ENCODE measurements around the gene CHD9. TPM values are rescaled to one million over a fixed set of nuclear protein-coding genes. Genes with fewer than 3 reads are reported as not detected.
"Not testable (repeated sequence)": the region's sequence is repeated elsewhere in the genome, so short reads cannot be mapped to it uniquely, and the experiment has no call there.

The CHD9 gene
- total RNA-seq, 1 donor from 2014 or later, result 99.0 TPM

- H3K4me3 Mint-ChIP-seq (ENCODE audit: unreplicated experiment), result no peak overlapping the region
Observed at GRCh38 chr16:53035176-53035942, 19.4 kb upstream of the CHD9 start.

GRCh38 chr16:53036066-53036465 lies 18.7 kb upstream of the CHD9 start:
- no peak overlapping the region for H3K4me3 Mint-ChIP-seq (ENCODE audit: unreplicated experiment)
- peaks cover 16% of the 10 kb centered on the region for H3K27me3 Mint-ChIP-seq (ENCODE audit: unreplicated experiment)
- peaks cover 13% of the 10 kb centered on the region for H3K4me1 Mint-ChIP-seq (ENCODE audit: unreplicated experiment)
- H3K27ac Mint-ChIP-seq (ENCODE audit: unreplicated experiment), result no peak overlapping the region
- TF ChIP-seq CTCF (IDR thresholded peaks at IDR 0.05), result no peak
- DNase-seq (ENCODE audit: extremely low spot score, unreplicated experiment), result no peak
- peaks cover 17% of the 10 kb centered on the region for H3K9me3 Mint-ChIP-seq (ENCODE audit: unreplicated experiment)
- H3K36me3 Mint-ChIP-seq (ENCODE audit: unreplicated experiment), result no peaks in the 10 kb centered on the region

More at GRCh38 chr16:53035176-53035942, 19.4 kb upstream of the CHD9 start:
- no peaks in the 10 kb centered on the region for H3K36me3 Mint-ChIP-seq (ENCODE audit: unreplicated experiment)
- H3K9me3 Mint-ChIP-seq (ENCODE audit: unreplicated experiment), result peaks cover 13% of the 10 kb centered on the region
- DNase-seq (ENCODE audit: extremely low spot score, unreplicated experiment), result no peak
- TF ChIP-seq CTCF (IDR thresholded peaks at IDR 0.05), result no peak
- H3K4me1 Mint-ChIP-seq (ENCODE audit: unreplicated experiment), result peaks cover 6% of the 10 kb centered on the region
- no peak overlapping the region for H3K27ac Mint-ChIP-seq (ENCODE audit: unreplicated experiment)
- peaks cover 16% of the 10 kb centered on the region for H3K27me3 Mint-ChIP-seq (ENCODE audit: unreplicated experiment)

GRCh38 chr16:53036711-53037110 lies 18.1 kb upstream of the CHD9 start:
- Mint-ChIP-seq H3K27me3 (ENCODE audit: unreplicated experiment) (peaks cover 10% of the 10 kb centered on the region), H3K9me3 (ENCODE audit: unreplicated experiment) (peaks cover 17% of the 10 kb centered on the region), H3K4me1 (ENCODE audit: unreplicated experiment) (peaks cover 17% of the 10 kb centered on the region)
- not testable (repeated sequence) for H3K36me3 Mint-ChIP-seq (ENCODE audit: unreplicated experiment); H3K27ac Mint-ChIP-seq (ENCODE audit: unreplicated experiment); H3K4me3 Mint-ChIP-seq (ENCODE audit: unreplicated experiment); DNase-seq (ENCODE audit: extremely low spot score, unreplicated experiment)

GRCh38 chr16:53040788-53041187 lies 14.0 kb upstream of the CHD9 start:
- peaks cover 54% of the 10 kb centered on the region for H3K4me1 Mint-ChIP-seq (ENCODE audit: unreplicated experiment)
- no peak for TF ChIP-seq CTCF (IDR thresholded peaks at IDR 0.05)
- DNase-seq (ENCODE audit: extremely low spot score, unreplicated experiment), result no peak
- H3K27me3 Mint-ChIP-seq (ENCODE audit: unreplicated experiment), result no peaks in the 10 kb centered on the region
- no peaks in the 10 kb centered on the region for H3K36me3 Mint-ChIP-seq (ENCODE audit: unreplicated experiment)
- H3K9me3 Mint-ChIP-seq (ENCODE audit: unreplicated experiment), result peaks cover 5% of the 10 kb centered on the region
- H3K27ac Mint-ChIP-seq (ENCODE audit: unreplicated experiment), result peak overlapping the region; percentile 94
- peak overlapping the region; percentile 7 for H3K4me3 Mint-ChIP-seq (ENCODE audit: unreplicated experiment)

GRCh38 chr16:53041320-53042051 lies 13.3 kb upstream of the CHD9 start:
- Mint-ChIP-seq H3K4me3 (ENCODE audit: unreplicated experiment) (peak overlapping the region; percentile 75), H3K4me1 (ENCODE audit: unreplicated experiment) (peaks cover 54% of the 10 kb centered on the region), H3K9me3 (ENCODE audit: unreplicated experiment) (peaks cover 5% of the 10 kb centered on the region), H3K27ac (ENCODE audit: unreplicated experiment) (peak overlapping the region; percentile 94), H3K36me3 (ENCODE audit: unreplicated experiment) (no peaks in the 10 kb centered on the region), H3K27me3 (ENCODE audit: unreplicated experiment) (no peaks in the 10 kb centered on the region)
- peak; percentile 90 for DNase-seq (ENCODE audit: extremely low spot score, unreplicated experiment)
- TF ChIP-seq CTCF (IDR thresholded peaks at IDR 0.05), result no peak

All from osteocyte (in vitro differentiated cells).